ENCODE data around the gene FAM185A.
"Not testable (repeated sequence)": the region's sequence is repeated elsewhere in the genome, so short reads cannot be mapped to it uniquely, and the experiment has no call there.

FAM185A gene

GRCh38 chr7:102758227-102758626, 9.4 kb downstream of the FAM185A start:
- not testable (repeated sequence) for H3K9me3 Mint-ChIP-seq
- peak; percentile 31 to 51 (median 37) for TF ChIP-seq CTCF (IDR thresholded peaks at IDR 0.05; ENCODE audit: unreplicated experiment in 3 of 3)

GRCh38 chr7:102759934-102760333, 11.1 kb downstream of the FAM185A start:
- H3K27ac Mint-ChIP-seq; H3K27me3 Mint-ChIP-seq (ENCODE audit: low read depth); H3K36me3 Mint-ChIP-seq (ENCODE audit: low read depth); H3K4me1 Mint-ChIP-seq; H3K4me3 Mint-ChIP-seq; H3K9me3 Mint-ChIP-seq: not testable (repeated sequence)

More at GRCh38 chr7:102758227-102758626, 9.4 kb downstream of the FAM185A start:
- H3K36me3 Mint-ChIP-seq (ENCODE audit: low read depth); H3K27ac Mint-ChIP-seq; H3K4me1 Mint-ChIP-seq; H3K27me3 Mint-ChIP-seq (ENCODE audit: low read depth); H3K4me3 Mint-ChIP-seq: not testable (repeated sequence)

GRCh38 chr7:102761234-102761633, 12.4 kb downstream of the FAM185A start:
- H3K9me3 Mint-ChIP-seq; H3K4me3 Mint-ChIP-seq; H3K36me3 Mint-ChIP-seq (ENCODE audit: low read depth); H3K27me3 Mint-ChIP-seq (ENCODE audit: low read depth); H3K4me1 Mint-ChIP-seq: not testable (repeated sequence)
- peak overlapping the region in 2 of 3 experiments; percentile 63 to 76 for H3K27ac Mint-ChIP-seq

GRCh38 chr7:102763295-102763905, 14.6 kb downstream of the FAM185A start:
- not testable (repeated sequence) for H3K27me3 Mint-ChIP-seq (ENCODE audit: low read depth); H3K9me3 Mint-ChIP-seq; H3K36me3 Mint-ChIP-seq (ENCODE audit: low read depth); H3K4me3 Mint-ChIP-seq; H3K4me1 Mint-ChIP-seq
- peak overlapping the region in 2 of 3 experiments; percentile 85 to 97 for H3K27ac Mint-ChIP-seq

GRCh38 chr7:102769657-102770192, 20.9 kb downstream of the FAM185A start:
- H3K9me3 Mint-ChIP-seq; H3K4me3 Mint-ChIP-seq; H3K27ac Mint-ChIP-seq; H3K27me3 Mint-ChIP-seq (ENCODE audit: low read depth); H3K36me3 Mint-ChIP-seq (ENCODE audit: low read depth); H3K4me1 Mint-ChIP-seq: not testable (repeated sequence)

- H3K27me3 Mint-ChIP-seq (ENCODE audit: low read depth); H3K36me3 Mint-ChIP-seq (ENCODE audit: low read depth); H3K4me3 Mint-ChIP-seq: not testable (repeated sequence)
Observed at GRCh38 chr7:102770467-102770866, 21.7 kb downstream of the FAM185A start.

GRCh38 chr7:102776217-102776616, 27.4 kb downstream of the FAM185A start:
- H3K27me3 Mint-ChIP-seq (ENCODE audit: low read depth); H3K9me3 Mint-ChIP-seq; H3K4me3 Mint-ChIP-seq: not testable (repeated sequence)

More at GRCh38 chr7:102770467-102770866, 21.7 kb downstream of the FAM185A start:
- not testable (repeated sequence) for H3K4me1 Mint-ChIP-seq, H3K9me3 Mint-ChIP-seq, H3K27ac Mint-ChIP-seq

GRCh38 chr7:102778663-102779062, 29.9 kb downstream of the FAM185A start:
- H3K9me3 Mint-ChIP-seq, result peaks cover 13% of the 10 kb centered on the region
- H3K36me3 Mint-ChIP-seq (ENCODE audit: low read depth), result peaks cover 42% of the 10 kb centered on the region
- H3K27ac Mint-ChIP-seq; H3K4me1 Mint-ChIP-seq; H3K4me3 Mint-ChIP-seq; H3K27me3 Mint-ChIP-seq (ENCODE audit: low read depth): not testable (repeated sequence)

More at GRCh38 chr7:102776217-102776616, 27.4 kb downstream of the FAM185A start:
- Mint-ChIP-seq H3K36me3 (ENCODE audit: low read depth) (peaks cover 33% of the 10 kb centered on the region), H3K27ac (peak overlapping the region in 1 of 3 experiments; percentile 54)
- not testable (repeated sequence) for H3K4me1 Mint-ChIP-seq

GRCh38 chr7:102780926-102781325, 32.1 kb downstream of the FAM185A start:
- H3K27ac Mint-ChIP-seq; H3K4me1 Mint-ChIP-seq; H3K27me3 Mint-ChIP-seq (ENCODE audit: low read depth); H3K4me3 Mint-ChIP-seq: not testable (repeated sequence)
- H3K36me3 Mint-ChIP-seq (ENCODE audit: low read depth), result peaks cover 37% of the 10 kb centered on the region
- peaks cover 13% of the 10 kb centered on the region for H3K9me3 Mint-ChIP-seq

- H3K27ac Mint-ChIP-seq; H3K9me3 Mint-ChIP-seq; H3K36me3 Mint-ChIP-seq (ENCODE audit: low read depth); H3K27me3 Mint-ChIP-seq (ENCODE audit: low read depth); H3K4me3 Mint-ChIP-seq; H3K4me1 Mint-ChIP-seq: not testable (repeated sequence)
Observed at GRCh38 chr7:102788770-102789169, 40.0 kb downstream of the FAM185A start.

- not testable (repeated sequence) for H3K27me3 Mint-ChIP-seq (ENCODE audit: low read depth); H3K27ac Mint-ChIP-seq; H3K4me1 Mint-ChIP-seq; H3K9me3 Mint-ChIP-seq; H3K4me3 Mint-ChIP-seq
- peaks cover 13% of the 10 kb centered on the region for H3K36me3 Mint-ChIP-seq (ENCODE audit: low read depth)
Observed at GRCh38 chr7:102790364-102791100, 41.7 kb downstream of the FAM185A start.

GRCh38 chr7:102791367-102791766, 42.6 kb downstream of the FAM185A start:
- not testable (repeated sequence) for H3K4me1 Mint-ChIP-seq; H3K4me3 Mint-ChIP-seq; H3K27me3 Mint-ChIP-seq (ENCODE audit: low read depth); H3K27ac Mint-ChIP-seq; H3K9me3 Mint-ChIP-seq
- H3K36me3 Mint-ChIP-seq (ENCODE audit: low read depth), result peaks cover 19% of the 10 kb centered on the region

GRCh38 chr7:102791831-102792230, 43.0 kb downstream of the FAM185A start:
- peaks cover 23% of the 10 kb centered on the region for H3K36me3 Mint-ChIP-seq (ENCODE audit: low read depth)
- H3K27ac Mint-ChIP-seq; H3K27me3 Mint-ChIP-seq (ENCODE audit: low read depth); H3K4me3 Mint-ChIP-seq; H3K4me1 Mint-ChIP-seq; H3K9me3 Mint-ChIP-seq: not testable (repeated sequence)

GRCh38 chr7:102794567-102794966, 45.8 kb downstream of the FAM185A start:
- not testable (repeated sequence) for H3K4me3 Mint-ChIP-seq; H3K27me3 Mint-ChIP-seq (ENCODE audit: low read depth)
- peaks cover 11% of the 10 kb centered on the region for H3K4me1 Mint-ChIP-seq
- peaks cover 12% of the 10 kb centered on the region for H3K9me3 Mint-ChIP-seq
- H3K27ac Mint-ChIP-seq, result peak overlapping the region in 2 of 3 experiments; percentile 56 to 69
- H3K36me3 Mint-ChIP-seq (ENCODE audit: low read depth), result peaks cover 38% of the 10 kb centered on the region
